SU-DHL-6 (cell line): ENCODE measurements around the gene LVRN.
A peak's percentile ranks its signal among the peaks of the same experiment; 100 is the strongest.

Source experiments
- H2AFZ ChIP-seq: fragments of 200-600 bp; sonication (generic); 2 replicates; pipeline ENCODE4 v1.6.1; 2014; ENCODE audit warnings: low read depth, mild to moderate bottlenecking, moderate library complexity, mixed read lengths, antibody characterized with exemption, low read length; ENCODE audit not compliant: severe bottlenecking
- H3F3A ChIP-seq: fragments of 200-600 bp; shearing (Covaris generic); 2 replicates; pipeline ENCODE4 v1.6.0; 2016; ENCODE audit warnings: antibody characterized with exemption, mild to moderate bottlenecking; ENCODE audit not compliant: insufficient read depth
- H3K27ac ChIP-seq: fragments of 200-600 bp; sonication (generic); 2 replicates; pipeline ENCODE4 v1.5.1; 2016; ENCODE audit warnings: low read depth, mild to moderate bottlenecking, low read length, moderate library complexity, mixed read lengths
- H3K27me3 ChIP-seq: fragments of 200-600 bp; sonication (generic), shearing (Covaris generic); 2 replicates; pipeline ENCODE4 v1.6.0; 2014; ENCODE audit warnings: mild to moderate bottlenecking, low read length
- H3K36me3 ChIP-seq: fragments of 200-600 bp; sonication (generic); 2 replicates; pipeline ENCODE4 v1.6.1; 2014; ENCODE audit warnings: mild to moderate bottlenecking, low read length, mixed read lengths
- H3K4me2 ChIP-seq: fragments of 300-600, 200-600 bp; shearing (Covaris generic), sonication (generic); 2 replicates; pipeline ENCODE4 v1.6.0; 2014; ENCODE audit warnings: low read length, low read depth, mild to moderate bottlenecking; ENCODE audit not compliant: poor library complexity, severe bottlenecking
- H3K4me3 ChIP-seq: fragments of 200-600 bp; sonication (generic); 2 replicates; pipeline ENCODE4 v1.5.1; 2014; ENCODE audit warnings: antibody characterized with exemption, low read length, mild to moderate bottlenecking, mixed read lengths; ENCODE audit not compliant: insufficient read depth, poor library complexity, severe bottlenecking
- H3K79me2 ChIP-seq: fragments of 200-600 bp; sonication (generic); 2 replicates; pipeline ENCODE4 v1.6.1; 2014; ENCODE audit warnings: mild to moderate bottlenecking, low read length, moderate library complexity; ENCODE audit not compliant: insufficient read depth
- H3K9ac ChIP-seq: fragments of 200-600 bp; sonication (generic); 2 replicates; pipeline ENCODE4 v1.7.0; 2014; ENCODE audit warnings: mild to moderate bottlenecking, low read length
- H3K9me2 ChIP-seq: fragments of 200-600 bp; sonication (generic); replicated peaks from 2 replicates; pipeline ENCODE4 v1.6.1; 2014; ENCODE audit warnings: low read length; ENCODE audit not compliant: insufficient read depth
- H3K9me3 ChIP-seq: fragments of 200-600 bp; sonication (generic); 2 replicates; pipeline ENCODE4 v1.6.1; 2014; ENCODE audit warnings: low read length, mixed read lengths; ENCODE audit not compliant: insufficient read depth
- H4K20me1 ChIP-seq: fragments of 200-600 bp; sonication (generic); 2 replicates; pipeline ENCODE4 v1.6.1; 2014; ENCODE audit warnings: low read depth, mild to moderate bottlenecking, antibody characterized with exemption, low read length, moderate library complexity, mixed read lengths
- EZH2phosphoT487 ChIP-seq: fragments of 200-600 bp; sonication (generic), shearing (Covaris generic); conservative IDR thresholded peaks from 2 replicates; pipeline ENCODE4 v1.6.1; 2018; ENCODE audit warnings: mild to moderate bottlenecking, antibody characterized with exemption, low read length, moderate library complexity, mixed read lengths
- TF ChIP-seq, protein P1 (sequence below): fragments of 200-600 bp; sonication (generic); IDR thresholded peaks from one replicate; pipeline ENCODE4 v1.5.1; 2017; ENCODE audit warnings: antibody characterized with exemption, mild to moderate bottlenecking, low read length, moderate library complexity; ENCODE audit not compliant: insufficient read depth, poor library complexity, severe bottlenecking

The LVRN gene

GRCh38 chr5:116032991-116033390, 70.7 kb downstream of the LVRN start:
- Histone ChIP-seq H2AFZ (no peak overlapping the region), H3F3A (no peaks in the 10 kb centered on the region), H3K27me3 (no peaks in the 10 kb centered on the region), H3K9me3 (no peaks in the 10 kb centered on the region), H3K9ac (no peak overlapping the region), H3K36me3 (no peaks in the 10 kb centered on the region), H3K27ac (no peak overlapping the region), H4K20me1 (no peaks in the 10 kb centered on the region), H3K79me2 (no peaks in the 10 kb centered on the region), H3K9me2 (no peaks in the 10 kb centered on the region), H3K4me3 (no peak overlapping the region), H3K4me2 (peak overlapping the region; percentile 11)
- TF ChIP-seq, protein P1, sequence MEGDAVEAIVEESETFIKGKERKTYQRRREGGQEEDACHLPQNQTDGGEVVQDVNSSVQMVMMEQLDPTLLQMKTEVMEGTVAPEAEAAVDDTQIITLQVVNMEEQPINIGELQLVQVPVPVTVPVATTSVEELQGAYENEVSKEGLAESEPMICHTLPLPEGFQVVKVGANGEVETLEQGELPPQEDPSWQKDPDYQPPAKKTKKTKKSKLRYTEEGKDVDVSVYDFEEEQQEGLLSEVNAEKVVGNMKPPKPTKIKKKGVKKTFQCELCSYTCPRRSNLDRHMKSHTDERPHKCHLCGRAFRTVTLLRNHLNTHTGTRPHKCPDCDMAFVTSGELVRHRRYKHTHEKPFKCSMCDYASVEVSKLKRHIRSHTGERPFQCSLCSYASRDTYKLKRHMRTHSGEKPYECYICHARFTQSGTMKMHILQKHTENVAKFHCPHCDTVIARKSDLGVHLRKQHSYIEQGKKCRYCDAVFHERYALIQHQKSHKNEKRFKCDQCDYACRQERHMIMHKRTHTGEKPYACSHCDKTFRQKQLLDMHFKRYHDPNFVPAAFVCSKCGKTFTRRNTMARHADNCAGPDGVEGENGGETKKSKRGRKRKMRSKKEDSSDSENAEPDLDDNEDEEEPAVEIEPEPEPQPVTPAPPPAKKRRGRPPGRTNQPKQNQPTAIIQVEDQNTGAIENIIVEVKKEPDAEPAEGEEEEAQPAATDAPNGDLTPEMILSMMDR = no peak

DNA sequence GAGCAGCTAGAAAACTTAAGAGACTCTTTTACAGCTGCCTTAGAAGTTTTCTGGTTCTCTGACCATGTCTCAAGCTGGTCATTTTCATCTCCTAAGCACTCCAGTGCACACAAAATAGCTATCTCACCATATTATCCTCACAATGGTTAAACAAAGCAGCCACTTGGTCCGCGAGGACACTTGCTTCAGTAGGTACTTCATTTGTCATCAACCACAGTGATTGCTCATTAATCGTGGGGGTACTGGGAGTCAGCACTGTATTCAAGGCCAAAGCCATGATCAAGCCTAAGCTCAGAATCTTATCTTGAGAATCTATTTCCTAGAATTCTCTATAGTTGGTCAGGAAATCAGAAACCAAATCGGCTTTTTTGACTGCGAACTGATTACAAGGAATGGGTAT, 72.8 kb downstream of the LVRN start:
- Histone ChIP-seq H3K4me3 (no peak overlapping the region), H3K27ac (no peak overlapping the region), H3K4me2 (no peak overlapping the region), H3K9ac (no peak overlapping the region), H3K9me2 (no peaks in the 10 kb centered on the region), H3K36me3 (no peaks in the 10 kb centered on the region), H4K20me1 (no peaks in the 10 kb centered on the region), H3K27me3 (no peaks in the 10 kb centered on the region), H2AFZ (no peak overlapping the region), H3F3A (no peaks in the 10 kb centered on the region), H3K79me2 (no peaks in the 10 kb centered on the region), H3K9me3 (no peaks in the 10 kb centered on the region)
- no peak for TF ChIP-seq EZH2phosphoT487
- TF ChIP-seq, protein P1 = no peak

GRCh38 chr5:116037236-116037822, 75.1 kb downstream of the LVRN start:
- H4K20me1 ChIP-seq = no peaks in the 10 kb centered on the region
- H3K4me3 ChIP-seq = no peak overlapping the region
- no peaks in the 10 kb centered on the region for H3K27me3 ChIP-seq
- no peak overlapping the region for H3K27ac ChIP-seq
- no peak overlapping the region for H3K9ac ChIP-seq
- H2AFZ ChIP-seq = no peak overlapping the region
- no peaks in the 10 kb centered on the region for H3K9me2 ChIP-seq
- H3F3A ChIP-seq = no peaks in the 10 kb centered on the region
- TF ChIP-seq EZH2phosphoT487 = no peak
- TF ChIP-seq, protein P1 = peak; percentile 37
- no peak overlapping the region for H3K4me2 ChIP-seq
- no peaks in the 10 kb centered on the region for H3K9me3 ChIP-seq
- no peaks in the 10 kb centered on the region for H3K36me3 ChIP-seq
- no peaks in the 10 kb centered on the region for H3K79me2 ChIP-seq

- Histone ChIP-seq H3K36me3 (no peaks in the 10 kb centered on the region), H3K4me2 (peak overlapping the region; percentile 53)
Measured at GRCh38 chr5:116038817-116039216, 76.5 kb downstream of the LVRN start.

More at GRCh38 chr5:116038817-116039216, 76.5 kb downstream of the LVRN start:
- Histone ChIP-seq H3K9ac (peak overlapping the region; percentile 44), H3K27ac (peak overlapping the region; percentile 60), H4K20me1 (no peaks in the 10 kb centered on the region), H3K9me2 (no peaks in the 10 kb centered on the region), H3F3A (no peaks in the 10 kb centered on the region), H3K27me3 (no peaks in the 10 kb centered on the region), H3K79me2 (no peaks in the 10 kb centered on the region), H3K9me3 (no peaks in the 10 kb centered on the region), H3K4me3 (peak overlapping the region; percentile 28), H2AFZ (peak overlapping the region; percentile 95)
- TF ChIP-seq, protein P1 = no peak
- TF ChIP-seq EZH2phosphoT487 = no peak
